SJSA1 (cell line): ENCODE data around the gene NUP133. TPM values are rescaled to one million over a fixed set of nuclear protein-coding genes. Genes with fewer than 3 reads are reported as not detected.

Experiments
- DNase-seq, 2 experiments: peaks; one replicate each; pipeline ENCODE4 v3.0.0-alpha.2; 2015 to 2020; ENCODE audit warnings: low spot score in 2 of 2, low read depth in 1 of 2
- H3K27ac ChIP-seq: fragments of 250-450 bp; sonication (Bioruptor Pico); 2 replicates; pipeline ENCODE4 v1.5.1; 2020; ENCODE audit warnings: mild to moderate bottlenecking, moderate library complexity
- H3K27me3 ChIP-seq: fragments of 250-450 bp; sonication (Bioruptor Pico); replicated peaks from 2 replicates; pipeline ENCODE4 v1.5.1; 2020; ENCODE audit warnings: mild to moderate bottlenecking, moderate library complexity
- H3K36me3 ChIP-seq: fragments of 250-450 bp; sonication (Bioruptor Pico); 2 replicates; pipeline ENCODE4 v1.5.1; 2020; ENCODE audit warnings: mild to moderate bottlenecking
- H3K4me1 ChIP-seq: fragments of 250-450 bp; sonication (Bioruptor Pico); replicated peaks from 2 replicates; pipeline ENCODE4 v1.6.1; 2021; ENCODE audit warnings: mild to moderate bottlenecking
- H3K4me3 ChIP-seq: fragments of 250-450 bp; sonication (Bioruptor Pico); 2 replicates; pipeline ENCODE4 v1.5.1; 2020; ENCODE audit warnings: mild to moderate bottlenecking
- H3K9me3 ChIP-seq: fragments of 250-450 bp; sonication (Bioruptor Pico); replicated peaks from 2 replicates; pipeline ENCODE4 v1.5.1; 2020; ENCODE audit warnings: mild to moderate bottlenecking
- total RNA-seq: library from RNA; depleted of rRNA; stranded (reverse); fragments of >200 nt; shearing (Covaris generic); gene quantifications from 2 replicates; pipeline ENCODE4 v1.2.3, GENCODE V29; 2014; rRNA removed

NUP133 gene
- 39.0 and 43.8 TPM in 2 replicates for total RNA-seq

GRCh38 chr1:229507951-229508822, at the start of gene NUP133:
Gene NUP133 (minus strand): TSS chr1:229508341. CDS start chr1:229508249, 92 bp downstream.
- Histone ChIP-seq H3K4me3 (peak within 1 kb of the TSS; percentile 82), H3K9me3 (no peaks in the 10 kb centered on the region), H3K27me3 (no peaks in the 10 kb centered on the region), H3K36me3 (peaks cover 17% of the 10 kb centered on the region), H3K27ac (peak within 1 kb of the TSS; percentile 74), H3K4me1 (peaks cover 21% of the 10 kb centered on the region)
- DNase-seq, result peak; percentile 96 to 98

DNA sequence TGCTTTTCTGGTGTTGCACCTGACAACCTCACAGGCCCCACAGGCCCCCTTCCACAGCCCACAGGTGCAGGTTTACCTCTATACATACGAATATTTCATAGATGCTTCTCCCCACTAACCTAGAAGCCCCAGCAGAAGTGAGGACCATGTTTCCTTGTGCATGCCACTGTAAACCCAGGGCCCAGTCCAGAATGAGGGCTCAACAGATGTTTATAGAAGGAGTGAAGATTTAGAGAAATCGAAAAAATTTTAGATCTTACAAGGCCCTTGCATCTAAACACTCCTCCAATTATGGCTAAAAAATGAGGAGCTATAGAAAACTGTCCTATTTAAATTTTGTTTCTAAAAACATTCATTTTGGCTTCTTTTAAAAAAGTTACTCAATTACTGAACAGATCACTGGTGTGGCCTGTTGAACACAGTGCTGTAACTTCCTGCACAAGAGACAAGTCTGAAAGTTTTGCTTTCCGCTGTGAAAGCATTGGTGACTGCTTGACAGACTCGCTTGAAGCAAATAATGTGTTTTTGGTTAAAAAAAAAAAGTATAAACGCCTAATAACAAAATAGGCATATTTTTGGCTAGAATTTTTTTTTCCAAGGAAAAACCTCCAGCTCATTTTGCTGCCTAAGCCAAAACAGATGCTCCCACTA, 49.2 kb upstream of the NUP133 start:
- Histone ChIP-seq H3K9me3 (no peaks in the 10 kb centered on the region), H3K36me3 (peaks cover 4% of the 10 kb centered on the region), H3K4me1 (peaks cover 9% of the 10 kb centered on the region), H3K4me3 (peak overlapping the region; percentile 95), H3K27ac (no peak overlapping the region), H3K27me3 (no peaks in the 10 kb centered on the region)
- DNase-seq, result no peak

DNA sequence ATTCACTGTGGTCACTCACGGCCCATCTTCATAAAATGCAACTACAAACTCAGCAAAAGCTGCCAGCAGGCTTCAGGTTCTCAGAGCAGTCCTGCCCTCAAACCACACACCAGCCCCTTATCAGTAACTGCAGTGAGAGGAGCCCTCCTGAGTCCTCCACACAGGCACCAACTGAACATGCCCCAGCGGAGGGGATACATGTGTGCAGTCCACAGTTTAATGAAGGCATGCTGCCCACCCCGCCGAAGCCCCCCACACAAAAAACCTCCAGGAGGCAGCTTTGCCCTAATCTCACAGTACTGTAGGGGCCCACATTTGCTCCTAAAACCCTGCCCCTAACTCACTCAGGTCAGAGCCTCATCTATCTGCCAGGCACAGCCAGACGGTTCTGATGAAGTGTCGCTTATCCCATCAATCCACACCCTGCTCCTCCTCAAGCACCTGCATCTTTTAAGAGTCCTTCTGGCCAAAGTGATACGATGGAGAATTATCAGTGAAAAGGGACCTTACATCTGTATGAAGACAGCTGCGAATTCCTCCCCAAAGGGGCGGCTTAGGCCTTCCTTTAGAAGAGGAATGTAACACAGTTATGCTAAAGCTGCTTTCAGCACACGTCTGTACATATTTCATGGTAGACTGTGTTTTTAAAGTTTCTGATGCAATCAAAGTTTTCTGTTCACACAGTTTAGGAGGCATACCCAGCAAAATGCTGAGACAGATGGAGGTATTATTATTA, 46.9 kb upstream of the NUP133 start:
- Histone ChIP-seq H3K4me1 (peaks cover 9% of the 10 kb centered on the region), H3K9me3 (no peaks in the 10 kb centered on the region), H3K27me3 (no peaks in the 10 kb centered on the region), H3K4me3 (no peak overlapping the region), H3K36me3 (peaks cover 4% of the 10 kb centered on the region), H3K27ac (no peak overlapping the region)
- DNase-seq, result no peak

- Histone ChIP-seq H3K9me3 (no peaks in the 10 kb centered on the region), H3K36me3 (peaks cover 8% of the 10 kb centered on the region), H3K27me3 (no peaks in the 10 kb centered on the region), H3K4me3 (no peak overlapping the region), H3K4me1 (peaks cover 5% of the 10 kb centered on the region), H3K27ac (no peak overlapping the region)
- no peak for DNase-seq
Observed at GRCh38 chr1:229553621-229554130, 45.5 kb upstream of the NUP133 start.

DNA sequence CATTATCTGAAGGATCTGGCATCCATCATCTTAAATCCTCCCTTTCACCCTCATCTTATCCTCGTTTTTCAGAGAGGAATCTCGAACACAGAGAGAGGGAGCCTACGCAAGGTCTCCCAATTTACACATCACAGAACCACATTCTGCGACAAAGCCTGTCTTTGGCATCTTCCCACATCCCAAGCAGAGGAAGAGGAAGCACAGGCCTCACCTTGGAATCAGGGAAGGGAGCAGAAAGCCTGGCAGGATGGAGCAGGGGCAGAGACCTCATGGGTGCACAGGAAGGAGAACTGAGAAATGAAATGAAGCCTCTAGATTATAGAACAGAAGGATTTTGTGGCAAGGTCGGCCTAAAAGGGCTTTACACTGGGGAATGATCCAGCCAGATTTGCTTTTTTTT, 44.6 kb upstream of the NUP133 start:
- H3K4me3 ChIP-seq, result no peak overlapping the region
- H3K36me3 ChIP-seq, result 0 out of 2 replicates have a peak, but pooled peaks cover 5% of the 10 kb centered on the region
- no peaks in the 10 kb centered on the region for H3K27me3 ChIP-seq
- no peaks in the 10 kb centered on the region for H3K9me3 ChIP-seq
- no peak overlapping the region for H3K27ac ChIP-seq
- no peak for DNase-seq
- peaks cover 5% of the 10 kb centered on the region for H3K4me1 ChIP-seq

- DNase-seq, result no peak
- H3K4me1 ChIP-seq, result no peaks in the 10 kb centered on the region
- H3K27me3 ChIP-seq, result no peaks in the 10 kb centered on the region
- no peak overlapping the region for H3K4me3 ChIP-seq
- no peak overlapping the region for H3K27ac ChIP-seq
- no peaks in the 10 kb centered on the region for H3K9me3 ChIP-seq
- peaks cover 15% of the 10 kb centered on the region for H3K36me3 ChIP-seq
Observed at GRCh38 chr1:229550812-229551567, 42.8 kb upstream of the NUP133 start.

- no peak for DNase-seq
- H3K27ac ChIP-seq, result no peak overlapping the region
- H3K4me1 ChIP-seq, result no peaks in the 10 kb centered on the region
- peaks cover 30% of the 10 kb centered on the region for H3K36me3 ChIP-seq
- no peaks in the 10 kb centered on the region for H3K27me3 ChIP-seq
- no peaks in the 10 kb centered on the region for H3K9me3 ChIP-seq
- no peak overlapping the region for H3K4me3 ChIP-seq
Observed at GRCh38 chr1:229547542-229547941, 39.4 kb upstream of the NUP133 start.

DNA sequence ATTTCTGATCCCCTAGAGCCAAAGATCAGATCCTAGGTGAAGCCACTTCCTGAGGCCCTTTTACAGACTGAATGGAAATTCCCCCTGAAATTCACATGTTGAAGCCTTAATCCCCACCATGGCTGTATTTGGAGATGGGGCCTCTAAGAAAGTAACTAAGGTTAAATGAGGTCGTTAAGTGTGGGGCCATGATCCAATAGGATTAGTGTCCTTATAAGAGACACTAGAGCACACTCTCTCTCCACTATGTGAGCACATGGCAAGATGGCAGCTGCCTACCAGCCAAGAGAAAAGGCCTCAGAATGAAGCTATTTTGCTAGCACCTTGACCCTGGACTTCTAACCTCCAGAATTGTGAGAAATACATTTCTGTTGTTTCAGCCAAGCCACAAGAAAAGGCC, 36.4 kb upstream of the NUP133 start:
- Histone ChIP-seq H3K9me3 (no peaks in the 10 kb centered on the region), H3K4me3 (no peak overlapping the region), H3K27ac (no peak overlapping the region), H3K27me3 (no peaks in the 10 kb centered on the region), H3K36me3 (peaks cover 41% of the 10 kb centered on the region), H3K4me1 (no peaks in the 10 kb centered on the region)
- DNase-seq, result no peak

GRCh38 chr1:229539863-229540506, 31.8 kb upstream of the NUP133 start:
- Histone ChIP-seq H3K27ac (no peak overlapping the region), H3K36me3 (peaks cover 45% of the 10 kb centered on the region), H3K27me3 (no peaks in the 10 kb centered on the region), H3K4me1 (no peaks in the 10 kb centered on the region), H3K9me3 (no peaks in the 10 kb centered on the region), H3K4me3 (no peak overlapping the region)
- DNase-seq, result no peak

DNA sequence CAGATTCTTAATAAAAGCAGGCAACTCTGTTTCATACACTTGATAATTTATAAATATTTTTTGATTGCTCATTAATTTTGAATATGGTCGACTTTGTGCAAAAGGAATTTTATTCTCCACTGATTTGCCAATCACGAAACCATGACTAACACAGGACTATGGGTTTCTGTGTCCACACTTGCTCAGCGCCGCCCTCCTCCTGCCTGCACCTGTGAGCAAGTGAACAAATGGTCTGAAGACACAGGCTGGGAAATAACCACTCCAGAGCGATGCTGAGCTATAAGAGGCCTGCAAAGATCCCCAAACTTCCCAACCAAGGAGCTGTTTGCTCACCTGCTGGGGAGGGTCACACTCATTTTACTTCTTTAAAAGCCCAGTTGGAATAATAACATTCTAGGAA, 30.8 kb upstream of the NUP133 start:
- H3K4me1 ChIP-seq, result no peaks in the 10 kb centered on the region
- H3K27me3 ChIP-seq, result no peaks in the 10 kb centered on the region
- no peak overlapping the region for H3K4me3 ChIP-seq
- no peak overlapping the region for H3K27ac ChIP-seq
- no peak for DNase-seq
- H3K9me3 ChIP-seq, result no peaks in the 10 kb centered on the region
- peaks cover 36% of the 10 kb centered on the region for H3K36me3 ChIP-seq

- H3K27me3 ChIP-seq, result no peaks in the 10 kb centered on the region
- no peak overlapping the region for H3K27ac ChIP-seq
- no peak overlapping the region for H3K4me3 ChIP-seq
- no peaks in the 10 kb centered on the region for H3K9me3 ChIP-seq
- no peaks in the 10 kb centered on the region for H3K4me1 ChIP-seq
- peaks cover 35% of the 10 kb centered on the region for H3K36me3 ChIP-seq
- no peak for DNase-seq
Observed at GRCh38 chr1:229537894-229538293, 29.8 kb upstream of the NUP133 start.

GRCh38 chr1:229536982-229537381, 28.8 kb upstream of the NUP133 start:
- no peak for DNase-seq
- Histone ChIP-seq H3K4me3 (no peak overlapping the region), H3K27ac (no peak overlapping the region), H3K9me3 (no peaks in the 10 kb centered on the region), H3K36me3 (peaks cover 34% of the 10 kb centered on the region), H3K27me3 (no peaks in the 10 kb centered on the region), H3K4me1 (no peaks in the 10 kb centered on the region)

DNA sequence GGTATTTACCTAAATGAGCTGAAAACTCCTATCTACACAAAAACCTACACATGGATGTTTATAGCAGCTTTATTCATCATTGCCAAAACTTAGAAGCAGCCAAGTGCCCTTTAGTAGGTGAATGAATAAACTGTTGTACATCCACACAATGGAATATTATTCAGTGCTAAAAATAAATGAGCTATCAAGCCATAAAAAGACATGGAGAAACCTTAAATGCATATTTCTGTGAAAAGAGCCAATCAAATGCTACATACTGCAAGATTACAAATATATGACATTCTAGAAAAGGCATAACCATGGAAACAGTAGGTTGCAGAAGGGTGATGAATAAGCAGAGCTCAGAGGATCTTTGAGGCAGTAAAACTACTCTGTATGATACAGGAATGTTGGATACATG, 27.1 kb upstream of the NUP133 start:
- H3K9me3 ChIP-seq, result no peaks in the 10 kb centered on the region
- H3K4me1 ChIP-seq, result no peaks in the 10 kb centered on the region
- no peak for DNase-seq
- H3K27ac ChIP-seq, result no peak overlapping the region
- H3K36me3 ChIP-seq, result peaks cover 31% of the 10 kb centered on the region
- no peak overlapping the region for H3K4me3 ChIP-seq
- no peaks in the 10 kb centered on the region for H3K27me3 ChIP-seq
